GM12878 (cell line): ENCODE measurements around the gene LRP10. TPM values are rescaled to one million over a fixed set of nuclear protein-coding genes. Genes with fewer than 3 reads are reported as not detected.
"Not testable (repeated sequence)": the region's sequence is repeated elsewhere in the genome, so short reads cannot be mapped to it uniquely, and the experiment has no call there.

Source experiments
- ATAC-seq: fragments of 200-7000 bp; cut with Tn5 transposase; 3 replicates; pipeline ENCODE4 v1.9.1; 2020; ENCODE audit warnings: mild to moderate bottlenecking, moderate library complexity
- BruUV-seq: library from RNA; stranded (reverse); fragments of 400-500 nt; replicated peaks from 2 replicates; lab custom pipeline; 2021; lab: Mats Ljungman, UMichigan
- CTCF ChIA-PET: fragments of 300-600 bp; sonication (Branson Sonifier 250); formaldehyde crosslinking; extraction: SDS; loops from one replicate; lab custom pipeline; 2021; ENCODE audit warnings: inconsistent platforms; lab: Yijun Ruan, JAX
- POLR2A ChIA-PET: fragments of 350-600 bp; formaldehyde crosslinking; extraction: SDS; loops from one replicate; lab custom pipeline; 2021; ENCODE audit warnings: inconsistent platforms; lab: Charles Lee
- RAD21 ChIA-PET: fragments of 300-600 bp; sonication (Branson Sonifier 250); formaldehyde crosslinking; loops from one replicate; lab custom pipeline; 2023; ENCODE audit warnings: antibody characterized with exemption; ENCODE audit not compliant: unreplicated experiment; lab: Charles Lee
- SMC1A ChIA-PET: fragments of 300-600 bp; sonication (Branson Sonifier 250); formaldehyde crosslinking; loops from one replicate; lab custom pipeline; 2023; ENCODE audit not compliant: unreplicated experiment, uncharacterized antibody; lab: Charles Lee
- DNase-seq: peaks from one replicate; pipeline ENCODE4 v3.0.0-alpha.2; 2011; ENCODE audit warnings: low read depth, low spot score
- FAIRE-seq: peaks from 3 replicates; lab custom pipeline; 2011; peaks lifted over from hg19 to GRCh38; lab: Jason Lieb, UNC
- H2AFZ ChIP-seq: 2 replicates; pipeline ENCODE4 v1.6.0; 2011; ENCODE audit warnings: low read depth, low read length, control low read depth; ENCODE audit not compliant: control insufficient read depth
- H3K27ac ChIP-seq: 2 replicates; pipeline ENCODE4 v1.5.1; 2011; ENCODE audit warnings: control low read depth; ENCODE audit not compliant: control insufficient read depth, insufficient read depth
- H3K27me3 ChIP-seq, 2 experiments: replicated peaks in 1 of 2; 2 replicates each; pipeline versions ENCODE4 v1.6.0 to v1.6.1; 2011; ENCODE audit warnings: low read length in 1 of 2; ENCODE audit not compliant: control insufficient read depth in 2 of 2, insufficient read depth in 2 of 2
- H3K36me3 ChIP-seq, 2 experiments: 2 replicates each; pipeline ENCODE4 v1.5.1; 2011; ENCODE audit warnings: low read length in 1 of 2; ENCODE audit not compliant: control insufficient read depth in 2 of 2, insufficient read depth in 2 of 2
- H3K4me1 ChIP-seq: 2 replicates; pipeline ENCODE4 v1.6.1; 2011; ENCODE audit warnings: mild to moderate bottlenecking, low read length, moderate library complexity, mixed read lengths; ENCODE audit not compliant: control insufficient read depth, insufficient read depth
- H3K4me2 ChIP-seq: 2 replicates; pipeline ENCODE4 v1.6.0; 2011; ENCODE audit warnings: control low read depth; ENCODE audit not compliant: control insufficient read depth, insufficient read depth
- H3K4me3 ChIP-seq: fragments of 200-600 bp; sonication (generic); 2 replicates; pipeline ENCODE4 v1.5.1; 2016
- H3K79me2 ChIP-seq: 2 replicates; pipeline ENCODE4 v1.6.0; 2011; ENCODE audit warnings: low read length; ENCODE audit not compliant: control insufficient read depth, insufficient read depth
- H3K9ac ChIP-seq: 2 replicates; pipeline ENCODE4 v1.8.0; 2011; ENCODE audit warnings: low read length, control low read depth, mixed read lengths; ENCODE audit not compliant: control insufficient read depth, insufficient read depth
- H3K9me3 ChIP-seq: replicated peaks from 3 replicates; pipeline ENCODE4 v1.5.1; 2011; ENCODE audit warnings: mild to moderate bottlenecking, low read length; ENCODE audit not compliant: control insufficient read depth, insufficient read depth
- H4K20me1 ChIP-seq: 2 replicates; pipeline ENCODE4 v1.6.0; 2011; ENCODE audit not compliant: control insufficient read depth, insufficient read depth
- CHD1 ChIP-seq: IDR thresholded peaks from 2 replicates; pipeline ENCODE4 v1.6.1; 2012; ENCODE audit warnings: low read depth, low read length, improper control_type of control experiment
- TCF3 ChIP-seq: IDR thresholded peaks from 2 replicates; pipeline ENCODE4 v1.6.1; 2012; ENCODE audit warnings: low read depth, mild to moderate bottlenecking, low read length, borderline replicate concordance; ENCODE audit not compliant: insufficient read depth
- WGBS: methylation state at CpG from one replicate; pipeline ENCODE4 v1.1.6; 2016; ENCODE audit warnings: low lambda C conversion rate; ENCODE audit not compliant: insufficient replicate concordance, insufficient coverage; ENCODE audit errors: missing lambda C conversion rate; 5-methylcytosine and 5-hydroxymethylcytosine counted together
- in situ Hi-C: fragments of 300-500 bp; cut with MboI; formaldehyde crosslinking; loops from 9 replicates; pipeline ENCODE4 v1.14.3; 2018; ENCODE audit warnings: mixed read lengths
- intact Hi-C: fragments of 100-400 bp; cut with micrococcal nuclease; formaldehyde crosslinking; loops from one replicate; pipeline ENCODE4 v1.14.2; 2022; ENCODE audit not compliant: unreplicated experiment
- polyA plus RNA-seq, 11 experiments: library from polyadenylated mRNA; depleted of rRNA in 4 of 11; unstranded in 6 of 11; stranded (reverse) in 5 of 11; fragments of >200 nt; fragmentation: Nextera tagmentation in 4 of 11; fragmentation: Illumina TruSeq in 1 of 11; extraction: Ambion mirVana in 4 of 11; extraction: Trizol in 1 of 11; gene quantifications; 1 replicate in 1 of 11; 2 replicates in 10 of 11; pipeline versions ENCODE4 v1.2.1 to v1.2.3, GENCODE V29; 2011 to 2016; ENCODE audit warnings: inconsistent platforms in 2 of 11, missing spikeins in 2 of 11, low read depth in 1 of 11
- total RNA-seq, 4 experiments: library from RNA; depleted of rRNA in 3 of 4; stranded (reverse); fragments of >200 nt in 3 of 4; fragmentation: Illumina TruSeq in 1 of 4; extraction: Trizol in 1 of 4; gene quantifications; 2 replicates each; pipeline versions ENCODE4 v1.2.1 to v1.2.3, GENCODE V29; 2013 to 2021
- TF ChIP-seq, protein P1 (sequence below): IDR thresholded peaks from 2 replicates; pipeline ENCODE4 v1.6.1; 2012; ENCODE audit warnings: low read depth, low read length, improper control_type of control experiment
- TF ChIP-seq, protein P2 (sequence below): fragments of 450-650 bp; IDR thresholded peaks from 2 replicates; pipeline ENCODE4 v1.6.1; 2018; ENCODE audit warnings: mild to moderate bottlenecking, low read depth, moderate library complexity; ENCODE audit not compliant: partially characterized antibody

Gene LRP10
- total and polyA plus RNA-seq, 10 of the 15 experiments (the other 5 are each of a cell fraction or from before 2014, with no cell fraction given), result 3.0 to 56.9 (median 20.9) TPM

DNA sequence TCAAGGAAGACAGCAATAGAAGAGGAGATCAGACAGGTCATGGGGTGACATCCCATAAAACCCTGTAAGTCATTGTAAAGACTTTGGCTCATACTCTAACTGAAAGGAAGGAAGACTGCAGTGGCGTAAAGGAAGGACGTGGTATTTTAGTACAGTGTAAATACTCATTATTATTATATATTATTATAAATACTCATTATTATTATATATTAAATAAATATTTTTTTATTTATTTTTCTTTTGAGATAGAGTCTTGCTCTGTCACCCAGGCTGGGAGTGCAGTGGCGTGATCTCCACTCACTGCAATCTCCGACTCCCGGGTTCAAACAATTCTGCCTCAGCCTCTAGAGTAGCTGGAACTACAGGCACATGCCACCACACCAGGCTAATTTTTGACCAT lies 15.1 kb upstream of the LRP10 start:
- H3K4me1 ChIP-seq, result peaks cover 20% of the 10 kb centered on the region
- in situ Hi-C loops, result loop anchor here (5.0 to 10.0 kb wide), 3 partner anchors 194 to 472 kb away; no protein-coding TSS in a partner anchor
- no peak overlapping the region for H3K9ac ChIP-seq
- DNase-seq (no peak), ATAC-seq (no peak), FAIRE-seq (no peak)
- H4K20me1 ChIP-seq, result no peaks in the 10 kb centered on the region
- H3K27me3 ChIP-seq, result no peaks in the 10 kb centered on the region
- H3K27ac ChIP-seq, result no peak overlapping the region
- intact Hi-C loops, result no loop called here
- H3K4me3 ChIP-seq, result no peak overlapping the region
- no peaks in the 10 kb centered on the region for H3K36me3 ChIP-seq
- POLR2A ChIA-PET, result no interaction called here
- H3K79me2 ChIP-seq, result no peaks in the 10 kb centered on the region
- CTCF ChIA-PET, result interaction anchor here (1.3 to 10.0 kb wide), 7 partner anchors 16 to 284 kb away, joined by 3 to 324 read pairs (median 92); partner anchors contain the start of genes LRP10 and SLC7A7
- RAD21 ChIA-PET, result interaction anchor here (1.6 to 9.4 kb wide), 3 partner anchors 33 to 90 kb away, joined by 3 to 130 read pairs (median 4); partner anchors contain the start of gene OXA1L
- TF ChIP-seq, protein P1, sequence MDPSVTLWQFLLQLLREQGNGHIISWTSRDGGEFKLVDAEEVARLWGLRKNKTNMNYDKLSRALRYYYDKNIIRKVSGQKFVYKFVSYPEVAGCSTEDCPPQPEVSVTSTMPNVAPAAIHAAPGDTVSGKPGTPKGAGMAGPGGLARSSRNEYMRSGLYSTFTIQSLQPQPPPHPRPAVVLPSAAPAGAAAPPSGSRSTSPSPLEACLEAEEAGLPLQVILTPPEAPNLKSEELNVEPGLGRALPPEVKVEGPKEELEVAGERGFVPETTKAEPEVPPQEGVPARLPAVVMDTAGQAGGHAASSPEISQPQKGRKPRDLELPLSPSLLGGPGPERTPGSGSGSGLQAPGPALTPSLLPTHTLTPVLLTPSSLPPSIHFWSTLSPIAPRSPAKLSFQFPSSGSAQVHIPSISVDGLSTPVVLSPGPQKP, result no peak
- TF ChIP-seq TCF3 (no peak), CHD1 (no peak)
- TF ChIP-seq, protein P2, sequence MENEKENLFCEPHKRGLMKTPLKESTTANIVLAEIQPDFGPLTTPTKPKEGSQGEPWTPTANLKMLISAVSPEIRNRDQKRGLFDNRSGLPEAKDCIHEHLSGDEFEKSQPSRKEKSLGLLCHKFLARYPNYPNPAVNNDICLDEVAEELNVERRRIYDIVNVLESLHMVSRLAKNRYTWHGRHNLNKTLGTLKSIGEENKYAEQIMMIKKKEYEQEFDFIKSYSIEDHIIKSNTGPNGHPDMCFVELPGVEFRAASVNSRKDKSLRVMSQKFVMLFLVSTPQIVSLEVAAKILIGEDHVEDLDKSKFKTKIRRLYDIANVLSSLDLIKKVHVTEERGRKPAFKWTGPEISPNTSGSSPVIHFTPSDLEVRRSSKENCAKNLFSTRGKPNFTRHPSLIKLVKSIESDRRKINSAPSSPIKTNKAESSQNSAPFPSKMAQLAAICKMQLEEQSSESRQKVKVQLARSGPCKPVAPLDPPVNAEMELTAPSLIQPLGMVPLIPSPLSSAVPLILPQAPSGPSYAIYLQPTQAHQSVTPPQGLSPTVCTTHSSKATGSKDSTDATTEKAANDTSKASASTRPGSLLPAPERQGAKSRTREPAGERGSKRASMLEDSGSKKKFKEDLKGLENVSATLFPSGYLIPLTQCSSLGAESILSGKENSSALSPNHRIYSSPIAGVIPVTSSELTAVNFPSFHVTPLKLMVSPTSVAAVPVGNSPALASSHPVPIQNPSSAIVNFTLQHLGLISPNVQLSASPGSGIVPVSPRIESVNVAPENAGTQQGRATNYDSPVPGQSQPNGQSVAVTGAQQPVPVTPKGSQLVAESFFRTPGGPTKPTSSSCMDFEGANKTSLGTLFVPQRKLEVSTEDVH, result no peak
- BruUV-seq, result no TSS peak
- H3K4me2 ChIP-seq, result no peak overlapping the region
- H3K9me3 ChIP-seq, result peaks cover 3% of the 10 kb centered on the region; the same call in 1 of the 3 replicates
- 95% methylated on average over 5 of the region's 5 CpGs for WGBS
- no peak overlapping the region for H2AFZ ChIP-seq
- SMC1A ChIA-PET, result interaction anchor here (1.1 to 7.3 kb wide), 2 partner anchors 43 to 285 kb away, joined by 3 to 92 read pairs; no protein-coding TSS in a partner anchor

DNA sequence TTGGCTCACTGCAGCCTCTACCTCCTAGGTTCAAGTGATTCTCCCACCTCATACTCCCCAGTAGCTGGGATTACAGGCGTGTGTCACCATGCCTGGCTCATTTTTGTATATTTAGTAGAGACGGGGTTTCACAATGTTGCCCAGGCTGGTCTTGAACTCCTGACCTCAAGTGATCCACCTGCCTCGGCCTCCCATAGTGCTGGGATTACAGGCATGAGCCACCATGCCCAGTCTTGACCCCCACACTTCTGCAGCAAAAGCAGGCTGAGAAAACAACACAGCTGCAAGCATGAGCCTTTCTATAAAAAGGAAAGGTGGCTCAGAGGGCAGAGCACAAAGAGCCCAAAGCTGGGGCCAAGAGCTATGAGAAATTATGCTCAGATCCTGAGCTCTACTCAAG lies 11.2 kb upstream of the LRP10 start:
- H3K9me3 ChIP-seq, H3K36me3 ChIP-seq, H3K4me3 ChIP-seq, H3K27ac ChIP-seq, DNase-seq, intact Hi-C loops, H3K27me3 ChIP-seq, in situ Hi-C loops, H2AFZ ChIP-seq, H3K79me2 ChIP-seq, H4K20me1 ChIP-seq, H3K4me1 ChIP-seq, ATAC-seq, H3K9ac ChIP-seq, FAIRE-seq, H3K4me2 ChIP-seq, BruUV-seq: not testable (repeated sequence)
- CTCF ChIA-PET, result interaction anchor here (0.6 to 4.2 kb wide), 10 partner anchors 12 to 470 kb away, joined by 3 to 29 read pairs (median 4); partner anchors contain the start of gene LRP10
- SMC1A ChIA-PET, result interaction anchor here (0.6 to 3.9 kb wide), 8 partner anchors 28 to 290 kb away, joined by 3 to 16 read pairs (median 3); no protein-coding TSS in a partner anchor
- POLR2A ChIA-PET, result interaction anchor here (0.7 to 0.8 kb wide), 3 partner anchors 36 to 113 kb away, joined by 3 to 5 read pairs (median 3); no protein-coding TSS in a partner anchor
- 72% methylated on average over 3 of the region's 3 CpGs for WGBS
- RAD21 ChIA-PET, result interaction anchor here (0.6 to 1.8 kb wide), 5 partner anchors 11 to 57 kb away, joined by 3 to 6 read pairs (median 3); no protein-coding TSS in a partner anchor
